ENCODE measurements around the gene SEPTIN1.

DNA sequence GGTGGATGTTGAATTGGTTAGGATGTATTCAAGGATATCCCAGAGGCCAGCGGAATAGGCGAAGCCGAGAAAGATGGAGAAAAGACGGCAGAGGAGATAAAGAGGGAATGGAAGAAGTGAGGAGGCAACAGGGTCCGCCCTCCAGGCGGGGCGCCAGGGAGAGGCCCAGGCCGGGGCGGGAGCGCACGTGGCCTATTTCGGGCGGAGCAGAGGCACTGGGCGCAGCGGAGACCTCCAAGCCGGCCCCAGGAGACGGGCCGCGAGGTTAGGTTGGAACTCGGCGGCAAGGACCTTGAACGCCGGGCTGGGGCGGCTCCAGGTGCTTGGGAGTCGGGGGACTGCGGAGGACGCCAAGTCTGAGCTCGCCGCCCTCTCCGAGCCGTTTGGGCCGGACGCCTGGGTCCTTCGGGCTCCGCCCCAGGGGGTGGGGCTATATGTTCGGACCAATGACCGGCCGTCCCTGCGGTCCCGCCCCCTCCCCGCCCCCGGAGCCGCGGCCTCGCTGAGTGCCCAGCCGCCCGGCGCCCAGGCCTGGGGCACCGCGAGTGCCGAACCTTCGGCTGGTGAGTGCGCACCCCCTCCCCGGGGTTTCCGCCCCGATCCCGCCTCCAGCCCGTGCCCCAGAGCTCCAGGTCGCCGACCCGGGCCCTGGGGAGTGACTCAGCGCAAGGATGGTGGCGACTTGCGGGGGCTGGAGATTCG is 24.9 kb upstream of the SEPTIN1 start, which contains the start of gene ZNF771:
- TF ChIP-seq, protein P1, sequence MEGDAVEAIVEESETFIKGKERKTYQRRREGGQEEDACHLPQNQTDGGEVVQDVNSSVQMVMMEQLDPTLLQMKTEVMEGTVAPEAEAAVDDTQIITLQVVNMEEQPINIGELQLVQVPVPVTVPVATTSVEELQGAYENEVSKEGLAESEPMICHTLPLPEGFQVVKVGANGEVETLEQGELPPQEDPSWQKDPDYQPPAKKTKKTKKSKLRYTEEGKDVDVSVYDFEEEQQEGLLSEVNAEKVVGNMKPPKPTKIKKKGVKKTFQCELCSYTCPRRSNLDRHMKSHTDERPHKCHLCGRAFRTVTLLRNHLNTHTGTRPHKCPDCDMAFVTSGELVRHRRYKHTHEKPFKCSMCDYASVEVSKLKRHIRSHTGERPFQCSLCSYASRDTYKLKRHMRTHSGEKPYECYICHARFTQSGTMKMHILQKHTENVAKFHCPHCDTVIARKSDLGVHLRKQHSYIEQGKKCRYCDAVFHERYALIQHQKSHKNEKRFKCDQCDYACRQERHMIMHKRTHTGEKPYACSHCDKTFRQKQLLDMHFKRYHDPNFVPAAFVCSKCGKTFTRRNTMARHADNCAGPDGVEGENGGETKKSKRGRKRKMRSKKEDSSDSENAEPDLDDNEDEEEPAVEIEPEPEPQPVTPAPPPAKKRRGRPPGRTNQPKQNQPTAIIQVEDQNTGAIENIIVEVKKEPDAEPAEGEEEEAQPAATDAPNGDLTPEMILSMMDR (IDR thresholded peaks at IDR 0.05), result peak in 2 of 5 experiments; percentile 24 to 31
- TF ChIP-seq EP300 (IDR thresholded peaks at IDR 0.05; ENCODE audit: low read depth), result no peak

All from transverse colon (tissue), 3 donors.